ENCODE measurements around the gene LIX1.
"Not testable (repeated sequence)": the region's sequence is repeated elsewhere in the genome, so short reads cannot be mapped to it uniquely, and the experiment has no call there.

The LIX1 gene

GRCh38 chr5:97141031-97141430 lies 1.4 kb downstream of the LIX1 start:
- DNase-seq, result no peak

DNA sequence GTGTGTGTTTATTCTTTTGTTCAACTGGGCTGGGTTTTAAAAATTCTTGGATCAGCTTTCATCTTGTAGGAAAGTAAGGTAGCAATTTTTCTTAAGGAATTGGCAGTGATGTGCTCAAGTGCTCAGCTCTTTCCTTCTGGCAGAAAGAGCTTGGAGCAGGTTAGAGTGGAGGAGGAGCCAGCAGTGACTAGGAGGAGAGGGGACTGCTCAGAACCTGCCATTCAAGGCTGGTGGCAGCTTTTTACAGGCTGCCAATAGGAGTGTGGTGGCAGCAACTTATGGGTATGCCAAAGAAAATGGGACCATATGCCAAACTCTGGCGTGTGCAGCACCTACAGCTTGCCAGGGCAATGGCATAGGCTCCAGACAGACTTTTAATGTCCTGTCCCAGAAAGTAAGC lies 2.2 kb downstream of the LIX1 start:
- DNase-seq, result not testable (repeated sequence)

DNA sequence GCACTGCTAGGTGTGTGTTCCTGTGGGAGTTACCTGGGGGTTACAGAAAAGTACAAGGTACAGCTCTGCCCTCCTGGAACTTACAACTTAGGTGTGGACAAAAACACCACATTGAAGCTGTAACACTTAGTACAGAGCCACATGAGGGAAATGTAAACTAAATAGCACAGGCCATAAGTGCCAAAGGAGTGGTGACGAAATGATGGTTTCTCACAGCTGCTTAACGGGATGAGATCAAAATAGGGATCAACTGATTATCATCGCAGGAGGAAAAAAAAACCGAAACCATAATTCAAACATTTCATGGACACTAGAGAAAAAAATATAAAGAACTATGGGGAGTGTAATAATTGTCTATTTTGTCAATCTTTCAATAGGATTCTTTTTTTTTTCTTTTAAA lies 5.9 kb downstream of the LIX1 start:
- DNase-seq, result no peak

GRCh38 chr5:97135868-97136267 lies 6.5 kb downstream of the LIX1 start:
- no peak for DNase-seq

DNA sequence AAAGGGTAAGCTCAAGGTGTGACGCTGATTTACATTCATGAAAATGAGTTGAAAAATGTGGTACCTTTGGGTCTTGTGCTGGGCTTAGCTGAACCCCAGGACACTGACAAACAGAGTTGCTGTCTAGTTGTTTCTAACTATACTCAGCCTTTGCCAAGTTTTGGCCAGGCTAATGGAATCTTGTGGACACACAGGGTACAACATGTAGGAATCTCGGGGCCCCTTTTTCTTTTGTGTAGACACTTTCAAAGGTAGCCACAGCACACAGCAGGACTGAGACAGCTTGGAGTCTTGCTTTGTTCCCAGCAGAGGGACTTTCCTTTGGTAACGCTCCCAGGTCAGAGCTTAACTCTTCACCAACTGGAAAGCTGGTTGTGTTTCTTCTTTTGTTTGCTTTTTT lies 7.8 kb downstream of the LIX1 start:
- DNase-seq, result no peak

GRCh38 chr5:97133101-97133500 lies 9.3 kb downstream of the LIX1 start:
- DNase-seq, result no peak

DNA sequence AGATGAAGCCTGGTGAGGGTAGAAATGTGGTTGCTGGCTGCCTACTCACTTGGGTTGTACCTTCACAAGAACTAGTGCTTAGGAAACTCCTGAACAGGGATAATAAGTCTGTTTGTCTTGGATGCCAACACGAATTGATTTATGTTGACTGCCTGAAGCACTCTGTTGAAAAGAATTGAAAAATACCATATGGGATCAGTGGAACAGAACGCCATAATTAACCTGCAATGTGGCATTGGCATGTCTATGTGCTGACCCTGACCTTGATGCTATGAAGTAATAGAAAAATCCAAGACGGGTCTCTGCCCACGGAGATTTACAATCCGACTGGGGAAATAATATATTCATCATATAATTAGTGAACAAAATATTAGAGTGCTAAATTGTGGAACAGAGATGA lies 10.5 kb downstream of the LIX1 start:
- no peak for DNase-seq

DNA sequence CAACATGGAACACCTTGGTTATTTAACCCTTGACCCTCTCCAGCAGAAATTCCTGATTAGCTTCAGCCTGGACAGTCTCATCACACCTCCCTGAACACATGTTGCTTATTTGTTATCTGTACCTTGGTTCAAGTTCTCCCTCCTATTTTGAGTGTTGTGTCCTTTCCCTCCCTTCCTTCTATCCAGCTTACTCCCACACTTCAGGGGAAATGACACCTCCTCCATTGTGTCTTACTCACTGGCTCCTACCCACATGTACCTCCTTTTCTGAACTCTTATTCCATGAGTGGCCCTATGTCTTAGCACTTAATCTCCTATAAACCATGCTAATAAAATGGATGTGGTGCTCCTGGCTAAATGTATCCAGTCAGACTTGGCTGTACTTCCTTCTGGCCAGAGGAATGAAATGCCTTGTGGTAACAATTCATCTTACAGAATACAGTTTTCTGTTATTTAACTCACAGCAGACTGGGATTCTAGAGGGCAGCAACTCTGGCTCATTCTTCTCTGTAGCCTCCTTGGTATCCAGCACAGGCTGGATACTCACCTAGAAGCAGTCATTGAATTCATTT lies 11.2 kb downstream of the LIX1 start:
- DNase-seq, result no peak

DNA sequence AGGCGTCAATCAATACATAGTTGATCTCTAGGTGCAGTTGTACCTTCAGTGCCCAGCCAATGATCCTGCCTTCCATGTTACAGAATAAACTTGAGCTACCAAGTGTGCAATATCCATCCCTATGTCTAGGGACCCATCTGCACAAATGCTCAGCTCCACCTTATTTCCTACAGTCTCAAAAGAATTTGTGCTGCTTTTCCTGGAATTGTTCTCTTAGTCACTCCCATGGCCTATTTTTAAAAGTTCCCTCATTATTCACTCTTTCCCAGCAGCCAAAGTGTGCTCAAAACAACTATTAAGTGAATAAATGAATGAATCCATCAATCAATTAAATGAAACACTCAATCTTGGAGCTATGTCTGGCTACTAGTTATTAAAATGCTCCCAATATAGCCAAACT lies 14.7 kb downstream of the LIX1 start:
- DNase-seq, result no peak

DNA sequence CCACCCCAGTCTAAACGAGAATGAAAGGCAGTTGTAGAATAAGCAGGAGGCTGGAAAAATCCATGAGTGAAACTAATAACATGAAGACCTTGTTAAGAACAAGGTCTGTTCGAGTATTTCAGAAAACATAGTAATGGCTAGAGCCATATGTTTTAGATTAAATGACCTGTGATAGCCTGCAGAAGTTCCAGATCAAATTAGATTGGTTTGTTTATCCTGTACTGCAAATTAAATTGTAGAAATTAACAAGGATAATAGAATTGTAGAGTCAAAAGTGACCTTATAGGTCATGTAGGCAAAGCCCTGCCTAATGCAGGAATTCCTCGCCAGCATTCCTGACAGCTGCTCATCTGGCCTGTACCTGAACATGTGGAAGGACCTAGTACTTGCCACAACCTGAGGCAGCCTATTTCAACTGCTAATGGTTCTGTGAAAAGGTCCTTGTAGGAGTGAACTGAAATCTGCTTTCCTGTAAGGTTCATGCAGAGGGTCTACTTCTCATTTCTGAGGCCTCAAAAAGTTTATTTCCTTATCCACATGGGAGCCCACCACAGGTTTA lies 17.2 kb downstream of the LIX1 start:
- DNase-seq, result no peak

- no peak for DNase-seq
These were observed 18.1 kb downstream of the LIX1 start for GRCh38 chr5:97124335-97124734.

GRCh38 chr5:97121848-97122247 lies 20.6 kb downstream of the LIX1 start:
- no peak for DNase-seq

DNA sequence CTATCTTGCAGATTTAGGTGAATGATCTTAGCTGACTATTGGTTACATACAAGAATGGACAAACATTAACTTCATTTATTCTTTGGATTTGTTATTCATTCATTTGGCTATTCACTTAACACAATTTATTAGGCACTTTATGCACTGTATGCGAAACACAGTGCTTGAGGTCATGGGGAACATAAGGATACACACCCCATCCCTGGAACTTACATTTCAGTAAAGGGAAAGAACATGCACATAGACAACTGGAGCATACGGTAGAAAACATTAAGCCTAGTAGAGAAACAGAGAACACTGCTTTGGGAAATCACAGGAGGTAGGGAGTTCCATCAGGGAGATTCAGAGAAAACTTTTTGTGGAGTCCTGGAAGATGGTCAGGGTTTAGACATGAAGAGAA lies 22.2 kb downstream of the LIX1 start:
- no peak for DNase-seq

DNA sequence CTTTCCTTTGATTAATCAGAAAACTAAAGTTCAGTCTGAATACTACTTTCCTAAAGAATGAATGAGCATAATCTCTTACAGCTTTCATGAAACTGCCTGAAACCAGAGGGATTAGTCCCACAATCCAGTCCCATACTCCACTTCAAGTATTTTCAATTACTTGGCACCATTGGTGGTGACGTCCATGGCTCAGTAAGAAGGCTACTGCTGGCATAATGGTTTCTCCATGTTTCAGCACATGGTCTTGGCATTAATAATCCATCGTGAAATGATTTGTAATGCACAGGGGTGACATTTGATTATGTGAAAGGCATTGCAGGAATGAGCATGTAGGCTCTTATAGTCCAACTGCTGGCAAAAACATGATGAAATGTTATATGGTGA lies 23.4 kb downstream of the LIX1 start:
- DNase-seq, result no peak

GRCh38 chr5:97118261-97119006 lies 24.0 kb downstream of the LIX1 start:
- no peak for DNase-seq

DNA sequence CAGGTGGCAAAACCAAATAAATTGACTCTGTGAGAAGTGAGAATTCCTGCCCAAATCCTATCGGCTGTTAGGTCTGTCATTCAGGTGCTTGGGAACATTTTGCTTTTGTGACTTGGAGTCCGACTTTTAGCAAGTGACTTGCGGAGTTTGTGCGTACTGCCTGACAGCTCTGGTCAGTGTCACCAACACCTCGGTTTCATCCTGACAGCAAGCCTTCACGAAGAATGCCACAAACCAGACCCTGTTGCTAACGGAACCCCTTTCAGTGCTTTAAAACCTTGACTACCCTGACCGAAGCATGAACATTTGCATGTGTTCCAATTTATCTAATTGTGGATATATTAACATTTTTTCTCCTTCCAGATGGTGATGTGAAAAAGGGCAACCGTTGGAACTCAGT lies 26.5 kb downstream of the LIX1 start:
- DNase-seq, result no peak

GRCh38 chr5:97112230-97112629 lies 30.2 kb downstream of the LIX1 start:
- no peak for DNase-seq

DNA sequence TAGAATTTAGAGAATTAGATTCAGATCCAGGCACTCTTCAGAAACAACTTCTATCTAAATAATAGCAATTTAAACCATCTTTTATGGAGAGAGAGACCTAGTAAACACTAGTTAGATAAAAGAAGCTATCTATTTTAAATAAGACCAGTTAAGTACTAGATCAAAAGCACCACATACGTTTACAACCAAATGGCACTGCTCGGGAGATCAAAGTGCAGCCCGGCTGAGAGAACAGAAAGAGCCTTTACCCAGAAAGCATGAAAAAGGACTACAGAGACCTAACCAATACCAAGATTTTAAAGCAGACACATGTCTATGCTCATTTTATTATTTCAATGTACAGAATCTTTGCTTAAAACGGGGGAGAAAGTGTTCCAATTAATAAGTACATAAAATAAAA lies 30.8 kb downstream of the LIX1 start:
- DNase-seq, result peak in 1 of 2 experiments; percentile 11

DNA sequence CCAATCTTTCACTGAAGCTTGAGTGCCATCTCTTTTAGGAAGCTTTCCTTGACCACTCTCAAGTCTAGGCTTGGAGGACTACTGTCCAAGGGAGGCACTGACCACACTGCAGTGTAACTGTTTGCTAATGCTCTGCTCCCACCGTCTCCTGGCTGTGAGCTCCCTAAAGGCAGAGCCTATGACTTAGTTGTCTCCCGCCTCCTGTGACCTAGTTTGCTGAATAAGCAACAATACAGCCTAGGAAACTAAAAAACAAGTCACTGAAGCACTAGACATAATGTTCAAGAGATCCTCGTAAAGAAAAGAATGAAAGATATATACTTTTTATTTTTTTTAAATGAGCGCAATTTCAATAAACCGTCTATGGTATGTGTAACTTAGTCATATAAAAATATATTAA lies 31.4 kb downstream of the LIX1 start:
- DNase-seq, result no peak

- no peak for DNase-seq
These were observed 35.1 kb downstream of the LIX1 start for GRCh38 chr5:97107318-97107717.

DNA sequence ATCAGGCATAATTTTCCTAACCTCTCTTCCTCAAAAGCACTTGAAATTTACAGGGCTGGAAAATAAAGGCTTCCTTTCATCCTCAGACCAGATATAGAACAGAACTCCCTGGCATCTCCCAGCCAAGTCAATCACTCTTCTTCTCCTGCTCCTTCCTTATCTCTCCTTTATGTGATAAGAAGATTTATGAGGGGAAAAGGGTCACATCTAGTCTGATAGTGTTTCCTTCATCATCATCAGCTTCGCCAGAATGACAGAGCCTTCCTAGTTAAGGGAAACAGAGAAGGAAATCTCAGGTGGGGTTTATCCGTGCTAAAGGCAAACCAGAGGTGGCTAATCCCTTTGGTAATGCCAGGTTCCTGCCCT lies 36.2 kb downstream of the LIX1 start:
- DNase-seq, result no peak

DNA sequence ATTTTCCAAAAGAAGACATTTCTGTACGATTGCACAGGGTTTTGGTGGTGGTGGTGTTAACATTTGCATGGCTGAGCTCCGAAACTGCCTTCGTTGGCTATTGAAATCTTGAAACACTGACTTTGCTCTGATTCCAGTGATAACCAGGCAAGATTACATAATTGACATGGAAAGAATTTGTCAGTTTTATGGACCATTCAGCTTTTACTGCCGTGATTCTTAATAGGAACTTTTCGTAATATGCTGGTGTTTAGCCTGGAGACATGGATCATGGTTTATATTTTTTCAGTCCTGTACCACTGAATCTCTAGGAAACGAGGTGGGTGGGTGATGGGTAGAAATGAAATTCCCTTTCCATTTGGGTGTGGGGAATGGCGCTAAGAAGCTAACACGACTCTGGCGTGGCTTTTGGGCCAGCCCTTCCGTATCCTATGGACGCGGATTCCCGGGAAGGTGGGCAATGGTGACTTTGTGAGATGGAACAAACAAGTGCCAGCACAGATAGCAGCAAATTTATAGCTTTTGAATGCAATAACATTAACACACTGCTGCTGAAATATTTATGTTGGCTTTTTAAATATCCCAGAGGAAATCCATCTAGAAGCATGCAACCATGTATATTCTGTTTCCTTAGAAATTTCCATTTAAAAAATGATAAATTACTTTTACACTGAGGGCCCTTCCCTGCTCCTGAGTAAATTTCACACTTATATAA lies 36.8 kb downstream of the LIX1 start:
- DNase-seq, result no peak

GRCh38 chr5:97102010-97102470 lies 40.4 kb downstream of the LIX1 start:
- peak; percentile 41 to 47 for DNase-seq

All from NCI-H526 (cell line).